ENCODE data around the gene ABCD2.

GRCh38 chr12:39646963-39647362, 27.4 kb upstream of the ABCD2 start:
- TF ChIP-seq, protein P1, sequence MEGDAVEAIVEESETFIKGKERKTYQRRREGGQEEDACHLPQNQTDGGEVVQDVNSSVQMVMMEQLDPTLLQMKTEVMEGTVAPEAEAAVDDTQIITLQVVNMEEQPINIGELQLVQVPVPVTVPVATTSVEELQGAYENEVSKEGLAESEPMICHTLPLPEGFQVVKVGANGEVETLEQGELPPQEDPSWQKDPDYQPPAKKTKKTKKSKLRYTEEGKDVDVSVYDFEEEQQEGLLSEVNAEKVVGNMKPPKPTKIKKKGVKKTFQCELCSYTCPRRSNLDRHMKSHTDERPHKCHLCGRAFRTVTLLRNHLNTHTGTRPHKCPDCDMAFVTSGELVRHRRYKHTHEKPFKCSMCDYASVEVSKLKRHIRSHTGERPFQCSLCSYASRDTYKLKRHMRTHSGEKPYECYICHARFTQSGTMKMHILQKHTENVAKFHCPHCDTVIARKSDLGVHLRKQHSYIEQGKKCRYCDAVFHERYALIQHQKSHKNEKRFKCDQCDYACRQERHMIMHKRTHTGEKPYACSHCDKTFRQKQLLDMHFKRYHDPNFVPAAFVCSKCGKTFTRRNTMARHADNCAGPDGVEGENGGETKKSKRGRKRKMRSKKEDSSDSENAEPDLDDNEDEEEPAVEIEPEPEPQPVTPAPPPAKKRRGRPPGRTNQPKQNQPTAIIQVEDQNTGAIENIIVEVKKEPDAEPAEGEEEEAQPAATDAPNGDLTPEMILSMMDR (IDR thresholded peaks at IDR 0.05; ENCODE audit: low read length): no peak
- TF ChIP-seq EZH2 (IDR thresholded peaks at IDR 0.05; ENCODE audit: borderline replicate concordance, low read length): no peak

All from OCI-LY1 (cell line).